AG08395 (cell line): ENCODE data around the gene B3GALT6.
"Not testable (repeated sequence)": the region's sequence is repeated elsewhere in the genome, so short reads cannot be mapped to it uniquely, and the experiment has no call there.

Source experiments
- DNase-seq: peaks from one replicate; pipeline ENCODE4 v3.0.0; 2012; ENCODE audit warnings: mixed read lengths, low spot score

The B3GALT6 gene

DNA sequence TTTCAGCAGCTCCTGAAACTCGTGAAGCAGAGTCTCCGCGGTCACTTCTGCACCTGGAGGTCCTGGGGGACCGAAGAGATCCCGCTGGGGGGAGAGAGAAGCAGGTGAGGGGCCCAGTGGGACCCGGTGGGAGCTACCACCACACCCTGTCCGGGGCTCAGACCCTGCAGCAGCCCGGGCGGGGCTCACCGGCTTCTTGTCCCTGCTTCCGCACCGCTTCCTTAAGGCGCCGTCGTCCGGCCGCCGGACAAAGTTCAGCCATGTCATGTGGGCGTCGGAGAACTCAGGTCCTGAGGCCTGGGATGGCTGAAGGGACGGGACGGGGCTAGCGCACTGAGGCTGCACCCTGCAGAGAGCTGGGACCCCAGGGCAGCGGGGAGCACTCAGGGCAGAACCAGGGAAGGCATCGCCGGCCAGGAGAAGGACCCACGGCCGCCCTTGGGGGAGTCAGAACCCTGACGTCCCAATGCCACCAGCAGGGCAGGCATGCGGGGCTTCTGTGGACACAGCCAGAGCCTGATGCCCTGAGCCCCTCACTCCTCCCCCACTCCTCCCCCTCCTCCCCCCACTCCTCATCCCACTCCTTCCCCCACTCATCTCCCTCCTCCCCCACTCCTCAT lies 12.3 kb downstream of the B3GALT6 start:
- no peak for DNase-seq

DNA sequence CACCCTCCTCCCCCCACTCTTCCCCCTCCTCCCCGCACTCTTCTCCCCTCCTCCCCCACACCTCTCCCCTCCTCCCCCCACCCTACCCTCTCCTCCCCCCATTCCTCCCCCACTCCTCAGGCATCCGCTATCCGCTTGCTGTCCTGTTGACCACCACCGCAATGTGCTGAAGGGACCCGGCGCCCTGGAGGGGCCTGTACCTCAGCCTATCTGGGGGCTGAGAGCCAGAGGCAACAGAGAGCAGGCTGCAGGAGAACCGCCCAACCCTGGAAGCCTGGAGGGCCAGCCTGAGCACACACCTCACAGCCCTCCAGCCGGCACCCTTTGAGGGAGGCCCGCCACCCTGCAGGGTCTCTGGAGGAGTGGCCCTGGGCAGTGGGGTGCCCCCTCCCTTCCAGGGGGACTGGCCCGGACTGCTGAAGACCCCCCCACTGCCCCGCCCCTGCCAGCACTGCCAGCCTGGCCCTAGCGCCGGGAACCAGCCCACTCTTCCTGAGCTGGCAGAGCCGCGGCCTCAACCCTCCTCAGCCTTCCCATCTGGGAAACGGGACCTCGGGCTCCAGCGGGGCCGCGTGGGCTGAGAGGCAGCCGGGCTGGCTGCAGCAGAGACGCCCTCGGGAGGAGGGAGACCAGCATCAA lies 13.3 kb downstream of the B3GALT6 start:
- no peak for DNase-seq

DNA sequence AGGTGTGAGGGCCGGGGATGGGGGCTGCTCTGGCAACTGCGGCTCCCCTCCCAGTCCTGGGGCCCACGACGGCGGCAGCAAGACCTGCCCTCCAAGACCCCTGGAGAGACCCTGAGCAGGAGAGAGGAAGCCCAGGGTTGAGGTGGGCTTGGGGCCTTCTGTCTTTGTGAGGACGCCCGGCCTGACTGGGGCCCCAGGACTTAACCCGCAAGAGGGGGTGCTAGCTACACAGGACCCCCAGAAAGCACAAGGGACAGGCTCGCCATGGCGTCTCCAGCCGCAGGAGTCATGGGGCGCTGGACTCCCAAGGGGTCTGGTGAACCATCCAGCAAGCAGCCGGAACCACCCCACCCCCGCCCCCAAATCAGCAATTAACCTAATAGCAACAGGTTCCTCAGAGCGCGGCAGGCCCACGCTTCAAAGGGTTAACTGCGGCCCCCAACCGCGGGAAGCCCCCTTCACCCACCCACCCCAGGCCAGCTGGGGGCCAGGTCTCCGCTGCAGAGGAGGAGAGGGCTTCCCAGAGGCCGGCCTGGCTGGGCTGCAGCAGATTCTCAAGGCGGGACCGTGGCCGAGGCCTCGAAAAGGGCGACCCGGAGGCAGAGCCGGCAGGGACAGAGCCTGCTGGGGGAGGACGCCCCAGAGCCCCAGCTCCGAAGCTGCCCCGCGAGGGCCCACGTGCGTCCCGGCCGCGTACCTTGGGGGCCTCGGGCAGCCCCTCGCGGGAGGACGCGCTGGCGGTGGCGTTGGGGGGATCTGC lies 14.0 kb downstream of the B3GALT6 start:
- no peak for DNase-seq

DNA sequence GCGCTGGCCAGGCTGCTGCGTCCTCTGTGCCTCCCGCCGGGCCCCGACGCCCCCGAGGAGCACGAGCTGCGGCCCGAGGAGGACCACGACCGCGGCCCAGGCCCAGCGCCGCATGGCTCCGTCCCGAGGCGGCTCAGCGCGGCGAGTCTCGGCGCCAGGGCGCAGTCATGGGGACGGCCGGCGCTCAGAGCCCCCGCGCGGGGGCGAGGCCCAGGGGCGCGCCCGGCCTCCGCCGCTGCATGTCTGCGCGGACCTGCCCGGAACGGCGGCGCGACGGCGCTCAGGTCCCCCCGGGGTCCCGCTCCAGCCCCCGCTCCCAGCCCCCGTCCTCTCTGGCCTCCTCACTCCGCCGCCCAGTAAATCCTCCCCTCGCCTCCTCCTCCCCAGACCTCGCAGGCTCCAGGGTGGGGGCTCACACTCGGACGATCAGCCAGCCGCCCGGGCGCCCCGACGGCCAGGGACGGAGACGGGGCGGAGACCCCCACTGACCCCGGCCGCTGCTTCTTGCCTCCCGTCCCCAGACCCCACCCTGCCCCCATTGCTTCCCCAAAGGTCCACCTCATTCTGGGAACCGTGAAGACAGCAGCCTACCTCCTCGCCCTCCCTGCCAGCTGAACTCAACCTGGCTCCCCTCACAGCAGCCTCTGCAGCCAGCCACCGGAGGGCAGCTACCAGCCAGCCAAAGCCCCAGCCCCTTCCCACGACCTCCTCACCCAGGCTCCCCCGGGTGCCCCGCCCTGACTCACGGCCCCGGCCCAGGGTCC lies 14.7 kb downstream of the B3GALT6 start, which contains the start of gene C1QTNF12:
TSS of gene C1QTNF12 (minus strand) at position 146 of the 764 bp plus-strand sequence. CDS start at position 114, 32 bp downstream.
- no peak for DNase-seq

DNA sequence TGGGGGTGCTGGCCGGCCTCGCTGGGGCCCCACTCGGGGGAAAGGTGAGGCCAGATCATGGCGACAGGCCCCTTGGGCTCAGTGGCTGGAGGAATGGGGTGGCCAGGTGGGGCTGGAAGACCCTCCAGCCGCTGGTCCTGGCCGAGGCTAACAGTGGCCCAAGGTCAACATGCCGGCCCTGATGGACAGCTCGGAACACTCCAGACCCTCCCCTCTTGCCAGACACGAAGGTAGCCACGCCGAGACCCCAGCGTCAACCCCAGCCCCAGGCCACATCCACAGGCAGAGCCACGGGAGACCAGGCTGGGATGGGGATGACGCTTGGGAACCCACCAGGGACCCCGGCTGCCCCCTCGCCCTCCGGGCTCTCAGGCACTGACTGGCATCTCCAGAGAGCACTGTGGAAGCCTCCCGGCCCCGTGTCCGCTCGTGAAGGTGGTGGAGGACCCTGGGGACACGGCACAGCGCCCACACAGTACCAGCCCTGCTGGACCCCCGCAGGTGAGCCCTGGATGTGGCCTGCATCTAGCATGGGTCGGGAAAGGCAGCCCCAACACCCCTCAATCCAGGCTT lies 15.4 kb downstream of the B3GALT6 start:
- DNase-seq, result no peak

DNA sequence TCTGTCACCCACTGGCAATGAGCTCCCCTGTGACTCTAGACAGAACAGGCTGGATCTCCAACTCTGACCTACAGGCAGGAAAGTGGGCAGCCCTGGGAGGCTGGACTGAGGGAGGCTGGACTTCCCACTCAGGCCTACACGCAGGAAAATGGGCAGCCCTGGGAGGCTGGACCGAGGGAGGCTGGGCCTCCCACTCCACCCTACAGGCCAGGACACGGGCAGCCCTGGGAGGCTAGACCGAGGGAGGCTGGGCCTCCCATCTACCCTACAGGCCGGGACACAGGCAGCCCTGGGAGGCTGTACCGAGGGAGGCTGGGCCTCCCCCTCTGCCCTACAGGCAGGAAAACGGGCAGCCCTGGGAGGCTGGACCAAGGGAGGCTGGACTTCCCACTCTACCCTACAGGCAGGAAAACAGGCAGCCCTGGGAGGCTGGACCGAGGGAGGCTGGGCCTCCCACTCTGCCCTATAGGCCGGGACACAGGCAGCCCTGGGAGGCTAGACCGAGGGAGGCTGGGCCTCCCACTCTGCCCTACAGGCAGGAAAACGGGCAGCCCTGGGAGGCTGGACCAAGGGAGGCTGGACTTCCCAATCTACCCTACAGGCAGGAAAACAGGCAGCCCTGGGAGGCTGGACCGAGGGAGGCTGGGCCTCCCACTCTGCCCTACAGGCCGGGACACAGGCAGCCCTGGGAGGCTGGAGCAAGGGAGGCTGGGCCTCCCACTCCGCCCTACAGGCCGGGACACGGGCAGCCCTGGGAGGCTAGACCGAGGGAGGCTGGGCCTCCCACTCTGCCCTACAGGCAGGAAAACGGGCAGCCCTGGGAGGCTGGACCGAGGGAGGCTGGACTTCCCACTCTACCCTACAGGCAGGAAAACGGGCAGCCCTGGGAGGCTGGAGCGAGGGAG lies 16.2 kb downstream of the B3GALT6 start:
- DNase-seq, result not testable (repeated sequence)

DNA sequence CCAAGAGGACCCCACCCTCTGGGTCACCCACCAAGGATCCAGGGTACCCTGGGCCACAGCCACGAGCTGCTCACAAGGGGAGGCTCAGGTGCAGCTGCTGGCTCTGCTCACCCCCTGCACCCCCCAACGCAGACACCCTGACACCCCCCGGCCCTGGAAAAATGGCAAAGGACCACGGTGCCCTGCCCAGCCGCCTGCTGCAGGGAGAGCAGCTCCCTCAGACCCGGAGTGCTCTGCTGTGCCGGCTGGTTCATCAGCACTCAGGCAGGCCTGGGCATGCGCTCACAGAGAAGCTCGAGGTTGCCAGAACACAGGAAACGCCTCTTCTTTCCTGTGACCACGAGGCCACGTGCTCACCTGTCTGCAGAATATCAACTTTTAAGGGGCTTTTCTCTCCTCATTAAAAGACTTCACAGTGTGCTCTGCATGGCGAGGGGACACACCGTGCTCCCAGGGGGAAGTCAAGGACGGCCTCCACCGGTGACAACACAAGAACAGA lies 18.8 kb downstream of the B3GALT6 start:
- DNase-seq, result no peak

DNA sequence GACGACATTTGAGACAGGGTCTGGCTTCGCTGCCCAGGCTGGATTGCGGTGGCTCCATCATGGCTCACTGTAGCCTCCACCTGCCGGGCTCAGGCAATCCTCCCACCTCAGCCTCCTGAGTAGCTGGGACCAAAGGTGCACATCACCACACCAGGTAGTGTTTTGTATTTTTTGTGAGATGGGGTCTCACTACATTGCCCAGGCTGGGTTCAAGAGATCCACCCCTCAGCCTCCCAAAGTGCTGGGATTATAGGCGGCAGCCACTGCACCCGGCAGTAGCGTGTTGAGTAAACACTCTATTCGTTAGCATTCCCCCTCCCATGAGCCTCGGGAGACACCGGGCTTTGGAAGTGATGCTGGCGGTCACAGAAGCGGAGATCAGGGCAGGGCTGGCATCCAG lies 21.3 kb downstream of the B3GALT6 start:
- DNase-seq, result no peak

DNA sequence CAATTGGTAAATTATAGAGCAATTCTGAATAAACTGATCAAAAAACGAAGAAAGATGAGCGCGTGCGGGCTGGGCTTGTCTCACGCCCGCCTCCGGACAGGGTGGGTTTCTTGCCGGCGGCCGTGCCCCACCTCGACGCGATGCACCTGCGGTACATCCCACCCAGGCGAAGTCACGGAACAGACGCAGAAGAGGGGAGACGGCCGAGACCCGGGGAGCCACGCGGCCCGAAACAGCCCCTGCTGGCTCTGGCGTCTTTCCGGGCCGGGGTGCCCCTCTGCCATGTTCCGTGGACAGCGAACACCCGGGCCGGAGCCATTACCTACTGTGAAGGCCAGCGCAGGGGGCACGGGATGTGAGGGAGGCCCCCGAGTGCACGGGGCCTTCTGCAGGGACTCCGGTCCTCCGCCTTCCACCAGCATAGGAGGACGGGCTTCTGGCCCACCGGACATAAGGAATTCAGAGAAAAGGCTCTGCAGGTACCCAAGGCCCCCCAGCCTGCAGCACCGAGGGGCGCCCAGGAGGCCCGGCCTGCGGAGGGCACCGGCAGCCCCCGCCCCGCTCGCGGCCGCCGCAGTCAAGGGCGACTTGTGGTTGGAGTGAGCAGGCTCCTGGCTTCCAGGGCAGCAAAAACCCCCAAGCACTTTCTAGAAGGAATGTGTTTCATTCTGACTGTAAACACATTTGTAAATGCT lies 22.1 kb downstream of the B3GALT6 start:
- DNase-seq, result no peak

DNA sequence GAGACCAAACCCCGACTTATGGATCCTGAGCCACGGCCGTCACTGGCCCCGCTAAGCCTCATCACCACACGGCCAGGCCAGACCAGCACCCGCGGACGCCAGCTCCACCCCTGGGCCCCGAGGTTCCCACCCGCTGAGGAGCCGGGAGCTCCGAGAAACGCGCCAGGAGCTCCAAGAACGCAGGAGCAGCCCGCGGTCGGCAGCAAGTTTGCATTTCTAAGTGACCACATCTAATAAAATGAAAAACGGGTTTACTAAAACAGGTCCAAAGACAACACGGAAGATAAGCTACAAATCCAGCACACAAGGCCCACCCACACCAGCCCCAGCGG lies 22.6 kb downstream of the B3GALT6 start:
- DNase-seq, result no peak

DNA sequence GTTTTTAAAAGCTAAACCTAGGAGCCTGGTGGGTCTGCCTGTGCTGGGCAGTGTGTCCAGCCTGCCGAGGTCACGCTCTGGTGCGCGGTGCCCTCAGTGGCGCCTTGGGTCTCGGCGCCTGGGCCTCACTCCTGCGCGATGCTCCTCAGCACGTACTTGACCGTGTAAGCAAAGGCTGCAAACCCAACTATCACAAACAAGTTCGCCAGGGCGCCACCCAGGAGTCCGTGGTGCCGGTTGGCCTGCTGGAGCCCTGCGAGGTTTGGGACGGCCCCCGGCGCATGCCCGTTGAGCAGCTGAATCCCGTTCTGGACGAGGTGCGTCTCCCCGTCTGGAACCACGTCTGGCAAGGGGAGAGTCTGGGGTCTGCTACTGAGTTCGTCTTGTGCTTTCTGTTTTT lies 23.0 kb downstream of the B3GALT6 start:
- no peak for DNase-seq

DNA sequence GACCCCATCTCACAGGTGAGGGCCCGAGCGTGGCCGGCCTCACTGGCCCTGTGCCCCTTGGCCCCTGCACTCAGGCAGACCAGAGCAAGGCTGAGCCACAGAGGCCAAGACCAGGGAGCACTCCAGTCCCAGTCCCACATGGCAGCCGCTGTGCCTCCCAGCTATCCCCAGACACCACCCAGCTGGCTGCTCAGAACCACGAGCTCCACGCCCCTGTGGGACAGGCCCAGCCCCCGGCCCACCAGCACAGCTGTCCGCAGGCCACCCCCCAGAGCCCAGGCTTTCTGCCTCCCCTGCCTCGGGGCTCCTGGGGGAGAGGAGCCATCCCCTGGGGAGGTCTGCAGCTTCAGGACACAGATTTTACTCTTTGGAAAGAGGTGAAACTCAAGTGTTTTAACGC lies 23.6 kb downstream of the B3GALT6 start:
- DNase-seq, result no peak

DNA sequence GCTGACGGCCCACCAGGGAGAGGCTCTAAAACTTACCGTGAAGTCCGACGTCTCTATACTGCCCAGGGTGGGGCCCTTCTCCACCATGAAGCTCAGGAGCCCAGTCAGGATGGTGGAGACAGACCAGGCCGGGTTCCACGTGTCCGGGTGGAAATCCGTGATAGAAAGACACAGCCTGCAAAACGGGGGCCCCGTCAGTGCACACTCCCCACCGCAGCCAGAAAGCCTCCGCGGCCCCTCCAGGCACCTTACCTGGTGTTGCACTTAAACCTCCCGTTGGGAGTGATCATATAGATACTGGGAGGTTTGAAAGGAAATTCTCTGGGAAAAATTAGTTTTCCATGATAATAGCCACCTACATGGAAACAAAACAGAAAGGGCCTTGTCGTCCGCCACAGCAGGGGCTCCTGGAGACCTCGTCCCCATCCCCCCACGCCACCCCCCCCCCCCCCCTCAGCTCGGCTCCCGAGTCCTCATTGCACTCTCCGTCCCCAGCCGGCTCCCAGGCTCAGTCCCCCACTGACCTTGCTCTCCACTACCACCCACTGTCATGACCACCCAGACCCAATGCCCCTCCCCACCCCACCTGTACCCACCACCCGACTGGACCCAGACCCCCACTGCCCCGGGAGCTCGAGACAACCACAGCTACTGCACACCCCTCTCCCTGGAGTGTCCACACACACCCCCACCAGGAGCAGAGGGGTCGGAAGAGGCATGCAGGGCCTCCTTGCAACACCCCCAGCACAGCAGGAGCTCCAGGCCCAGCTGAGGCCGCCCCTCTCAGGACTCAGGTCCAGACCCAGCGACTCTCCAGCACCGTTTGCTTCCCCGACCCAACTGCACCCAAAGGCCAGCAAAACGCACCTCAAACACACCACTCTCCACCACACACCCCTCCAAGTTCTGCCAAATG lies 25.2 kb downstream of the B3GALT6 start:
- no peak for DNase-seq

DNA sequence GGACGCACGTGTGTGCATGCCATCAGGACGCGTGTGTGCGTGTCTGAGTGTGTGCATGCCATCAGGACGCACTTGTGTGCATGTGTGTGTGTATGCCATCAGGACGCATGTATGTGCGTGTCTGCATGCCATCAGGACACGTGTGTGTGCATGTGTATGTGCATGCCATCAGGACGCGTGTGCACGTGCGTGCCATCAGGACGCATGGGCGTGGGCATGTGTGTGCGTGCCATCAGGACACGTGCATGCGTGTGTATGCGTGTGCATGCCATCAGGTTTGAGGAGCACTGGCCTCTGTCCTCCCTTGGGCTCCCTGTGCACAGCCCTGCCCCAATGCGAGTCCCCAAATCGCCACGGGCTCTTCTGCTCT lies 27.1 kb downstream of the B3GALT6 start:
- no peak for DNase-seq

DNA sequence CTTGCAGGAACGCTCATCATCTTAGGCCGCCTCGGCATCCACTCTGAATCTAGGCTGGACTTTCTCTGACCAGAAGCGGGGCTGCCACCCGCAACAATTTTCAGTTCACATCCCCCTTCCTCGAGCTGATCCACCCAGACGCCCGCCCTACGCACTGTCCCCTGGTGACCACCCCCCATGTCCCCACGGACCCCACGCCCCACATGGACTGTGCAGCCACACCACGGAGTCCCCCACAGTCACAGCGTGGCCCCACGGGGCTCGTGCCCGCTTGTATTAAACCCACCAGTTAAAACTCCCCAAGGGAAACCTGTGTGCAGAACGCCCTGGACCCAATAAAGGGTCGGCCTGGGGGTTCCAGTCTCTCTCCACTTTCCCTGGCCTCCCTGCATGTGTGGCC lies 27.5 kb downstream of the B3GALT6 start:
- DNase-seq, result no peak

DNA sequence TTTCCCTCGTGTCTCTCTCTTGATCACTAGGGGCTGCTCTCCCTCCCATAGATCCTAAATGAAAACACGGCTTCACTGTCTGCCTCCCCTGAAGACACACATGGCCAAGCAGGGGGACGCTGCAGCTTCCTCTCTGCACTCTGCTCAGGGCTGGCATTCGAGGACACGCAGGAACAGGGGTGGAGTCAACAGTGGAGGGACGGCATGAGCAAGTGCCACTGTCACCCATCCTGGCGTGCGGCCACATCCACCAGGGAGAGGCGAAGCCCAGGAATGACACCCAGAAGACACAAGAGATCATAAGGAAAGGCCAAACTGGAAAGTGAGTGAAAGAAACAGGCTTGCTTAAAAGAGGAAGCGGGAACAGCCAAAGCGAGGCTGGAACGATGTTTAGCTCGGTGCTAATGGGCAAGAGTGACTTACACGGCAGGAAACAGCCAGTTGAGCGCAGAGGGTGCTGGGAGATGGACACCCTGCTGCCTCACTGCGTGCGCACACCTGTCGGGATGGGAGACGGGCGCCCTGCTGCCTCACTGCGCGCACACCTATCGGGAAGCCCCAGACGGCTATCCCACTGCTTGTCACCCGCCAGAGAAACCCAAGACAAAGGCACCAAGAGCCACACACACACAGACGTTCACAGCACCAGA lies 28.0 kb downstream of the B3GALT6 start:
- DNase-seq, result no peak

DNA sequence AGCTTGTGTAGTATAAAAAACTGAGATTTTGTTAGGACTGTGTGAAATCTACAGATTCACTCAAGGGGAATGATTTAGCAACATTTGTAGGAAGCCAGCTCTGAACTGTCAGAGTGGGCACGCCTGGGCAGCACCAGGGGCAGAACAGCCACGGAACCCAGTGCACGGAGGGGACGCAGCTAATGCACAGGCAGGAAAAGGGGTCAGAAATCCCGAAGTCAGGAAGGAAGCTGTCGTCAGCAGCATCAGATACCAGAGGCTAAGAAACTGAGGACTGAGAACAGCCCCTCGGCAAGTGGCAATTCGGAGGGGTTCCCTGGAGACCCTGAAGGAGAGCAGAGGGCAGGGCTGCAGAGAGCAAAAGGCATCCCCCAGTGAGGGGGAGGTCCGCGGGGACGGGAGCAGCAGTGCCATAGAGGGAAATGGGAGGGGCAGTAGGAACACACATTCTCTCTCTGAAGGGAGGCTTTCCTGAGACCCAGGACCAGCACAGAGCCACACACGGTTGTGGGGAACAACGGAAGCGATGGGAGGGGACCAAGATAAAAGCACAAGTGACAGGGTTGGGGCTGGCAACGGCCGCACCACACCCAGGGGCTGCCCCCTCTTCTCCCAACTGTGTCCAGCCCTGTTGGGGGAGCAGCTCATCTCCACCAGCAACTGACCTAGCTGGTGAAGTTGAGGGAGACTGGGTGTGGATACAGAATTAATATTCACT lies 29.0 kb downstream of the B3GALT6 start:
- DNase-seq, result no peak

DNA sequence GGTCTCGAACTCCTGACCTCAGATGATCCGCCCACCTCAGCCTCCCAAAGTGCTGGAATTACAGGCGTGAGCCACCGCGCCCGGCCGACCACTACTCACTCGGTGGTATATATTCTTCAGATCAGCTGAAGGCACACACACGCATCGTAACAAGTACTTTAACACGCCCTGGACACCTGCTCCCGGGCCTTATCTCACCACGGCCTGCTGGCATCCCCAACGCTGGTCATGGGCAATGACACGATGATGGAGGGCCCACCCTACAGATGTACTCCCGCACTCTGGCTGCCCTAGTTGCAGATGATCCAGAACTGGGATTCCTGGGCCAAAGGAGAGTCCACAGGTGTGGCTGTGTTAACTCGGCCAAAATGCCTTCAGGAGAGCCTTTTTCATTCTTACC lies 30.0 kb downstream of the B3GALT6 start:
- DNase-seq, result no peak
